ENCODE results near the gene IFNG-AS1. TPM values are rescaled to one million over a fixed set of nuclear protein-coding genes. Genes with fewer than 3 reads are reported as not detected.

IFNG-AS1 gene
- total RNA-seq, 2 donors from 2014 or later = 0.24 TPM; not detected in 1

- intact Hi-C loops (cut with DNase I) = no loop called here
- DNase-seq (ENCODE audit: low spot score) = no peak
These were observed 2.6 kb upstream of the IFNG-AS1 start for GRCh38 chr12:67986632-67987031.

GRCh38 chr12:67988601-67989021 lies 636 bp upstream of the IFNG-AS1 start:
- no peak for DNase-seq (ENCODE audit: low spot score)
- intact Hi-C loops (cut with DNase I) = no loop called here

GRCh38 chr12:67991158-67991557 lies 1.9 kb downstream of the IFNG-AS1 start:
- intact Hi-C loops (cut with DNase I) = no loop called here
- no peak for DNase-seq (ENCODE audit: low spot score)

GRCh38 chr12:67993143-67993542 lies 3.9 kb downstream of the IFNG-AS1 start:
- no peak for DNase-seq (ENCODE audit: low spot score)
- intact Hi-C loops (cut with DNase I) = no loop called here

GRCh38 chr12:67994046-67994445 lies 4.8 kb downstream of the IFNG-AS1 start:
- intact Hi-C loops (cut with DNase I) = no loop called here
- DNase-seq (ENCODE audit: low spot score) = no peak

GRCh38 chr12:67996347-67996746 lies 7.1 kb downstream of the IFNG-AS1 start:
- no peak for DNase-seq (ENCODE audit: low spot score)
- intact Hi-C loops (cut with DNase I) = no loop called here

- intact Hi-C loops (cut with DNase I) = no loop called here
- DNase-seq (ENCODE audit: low spot score) = no peak
These were observed 9.1 kb downstream of the IFNG-AS1 start for GRCh38 chr12:67998379-67998778.

- intact Hi-C loops (cut with DNase I) = no loop called here
- no peak for DNase-seq (ENCODE audit: low spot score)
These were observed 10.0 kb downstream of the IFNG-AS1 start for GRCh38 chr12:67999244-67999643.

GRCh38 chr12:68001486-68002466 lies 12.5 kb downstream of the IFNG-AS1 start:
- intact Hi-C loops (cut with DNase I) = no loop called here
- no peak for DNase-seq (ENCODE audit: low spot score)

- intact Hi-C loops (cut with DNase I) = no loop called here
- DNase-seq (ENCODE audit: low spot score) = no peak
These were observed 14.5 kb downstream of the IFNG-AS1 start for GRCh38 chr12:68003777-68004176.

GRCh38 chr12:68007033-68007432 lies 17.8 kb downstream of the IFNG-AS1 start:
- no peak for DNase-seq (ENCODE audit: low spot score)

GRCh38 chr12:68007466-68007865 lies 18.2 kb downstream of the IFNG-AS1 start:
- DNase-seq (ENCODE audit: low spot score) = no peak
- intact Hi-C loops (cut with DNase I) = no loop called here

More at GRCh38 chr12:68007033-68007432, 17.8 kb downstream of the IFNG-AS1 start:
- intact Hi-C loops (cut with DNase I) = no loop called here

GRCh38 chr12:68011206-68011881 lies 22.1 kb downstream of the IFNG-AS1 start:
- no peak for DNase-seq (ENCODE audit: low spot score)
- intact Hi-C loops (cut with DNase I) = no loop called here

GRCh38 chr12:68011882-68012207 lies 22.6 kb downstream of the IFNG-AS1 start:
- intact Hi-C loops (cut with DNase I) = no loop called here
- DNase-seq (ENCODE audit: low spot score) = no peak

- no peak for DNase-seq (ENCODE audit: low spot score)
- intact Hi-C loops (cut with DNase I) = no loop called here
These were observed 23.5 kb downstream of the IFNG-AS1 start for GRCh38 chr12:68012712-68013111.

GRCh38 chr12:68013181-68013580 lies 23.9 kb downstream of the IFNG-AS1 start:
- DNase-seq (ENCODE audit: low spot score) = no peak
- intact Hi-C loops (cut with DNase I) = no loop called here

- no peak for DNase-seq (ENCODE audit: low spot score)
- intact Hi-C loops (cut with DNase I) = loop anchor here in 1 of 2 donors (5.0 kb wide), 1 partner anchor 1001 kb away; no protein-coding TSS in a partner anchor
These were observed 26.9 kb downstream of the IFNG-AS1 start for GRCh38 chr12:68016136-68016535.

- intact Hi-C loops (cut with DNase I) = loop anchor here in 1 of 2 donors (5.0 kb wide), 1 partner anchor 999 kb away; no protein-coding TSS in a partner anchor
These were observed 29.1 kb downstream of the IFNG-AS1 start for GRCh38 chr12:68018315-68018714.

GRCh38 chr12:68020049-68020448 lies 30.8 kb downstream of the IFNG-AS1 start:
- intact Hi-C loops (cut with DNase I) = no loop called here
- no peak for DNase-seq (ENCODE audit: low spot score)

More at GRCh38 chr12:68018315-68018714, 29.1 kb downstream of the IFNG-AS1 start:
- DNase-seq (ENCODE audit: low spot score) = no peak

GRCh38 chr12:68020699-68021098 lies 31.5 kb downstream of the IFNG-AS1 start:
- no peak for DNase-seq (ENCODE audit: low spot score)
- intact Hi-C loops (cut with DNase I) = no loop called here

All from posterior vena cava (tissue), 2 donors.